Immature natural killer cell (primary cell): ENCODE data around the gene PXT1. TPM values are rescaled to one million over a fixed set of nuclear protein-coding genes. Genes with fewer than 3 reads are reported as not detected.
A peak's percentile ranks its signal among the peaks of the same experiment; 100 is the strongest.
"Not testable (repeated sequence)": the region's sequence is repeated elsewhere in the genome, so short reads cannot be mapped to it uniquely, and the experiment has no call there.

Experiments
- DNase-seq, 3 donors: peaks; one replicate each; pipeline ENCODE4 v3.0.0; 2022; ENCODE audit warnings: mixed read lengths in 1 of 3
- H3K27ac Mint-ChIP-seq, 6 donors: one replicate each; pipeline ENCODE4 v1.8.0; 2020; ENCODE audit warnings: mixed read lengths in 6 of 6, mild to moderate bottlenecking in 5 of 6, inconsistent platforms in 4 of 6, moderate library complexity in 3 of 6
- H3K27me3 Mint-ChIP-seq, 3 donors: one replicate each; pipeline ENCODE4 v1.8.0; 2020 to 2021; ENCODE audit warnings: low read depth in 3 of 3, mild to moderate bottlenecking in 3 of 3, mixed read lengths in 3 of 3, moderate library complexity in 3 of 3, inconsistent platforms in 1 of 3
- H3K36me3 Mint-ChIP-seq, 3 donors: one replicate each; pipeline ENCODE4 v1.8.0; 2020; ENCODE audit warnings: mixed read lengths in 3 of 3, inconsistent platforms in 2 of 3, mild to moderate bottlenecking in 2 of 3
- H3K4me1 Mint-ChIP-seq, 2 donors: one replicate each; pipeline ENCODE4 v1.8.0; 2020; ENCODE audit warnings: inconsistent platforms in 2 of 2, mild to moderate bottlenecking in 2 of 2, mixed read lengths in 2 of 2, moderate library complexity in 1 of 2
- H3K4me3 Mint-ChIP-seq, 5 donors: one replicate each; pipeline ENCODE4 v1.8.0; 2020; ENCODE audit warnings: mild to moderate bottlenecking in 5 of 5, mixed read lengths in 5 of 5, inconsistent platforms in 3 of 5, moderate library complexity in 3 of 5
- H3K9me3 Mint-ChIP-seq, 6 donors: one replicate each; pipeline ENCODE4 v1.8.0; 2020; ENCODE audit warnings: mild to moderate bottlenecking in 6 of 6, mixed read lengths in 6 of 6, inconsistent platforms in 4 of 6, moderate library complexity in 3 of 6
- polyA plus RNA-seq, 3 donors: library from polyadenylated mRNA; unstranded; fragments of 300-500 nt; fragmentation: Illumina TruSeq; gene quantifications; one replicate each; pipeline ENCODE4 v1.2.3, GENCODE V29; 2021

PXT1 gene
- polyA plus RNA-seq, 3 donors from 2014 or later = 0.09 TPM; not detected in 1

DNA sequence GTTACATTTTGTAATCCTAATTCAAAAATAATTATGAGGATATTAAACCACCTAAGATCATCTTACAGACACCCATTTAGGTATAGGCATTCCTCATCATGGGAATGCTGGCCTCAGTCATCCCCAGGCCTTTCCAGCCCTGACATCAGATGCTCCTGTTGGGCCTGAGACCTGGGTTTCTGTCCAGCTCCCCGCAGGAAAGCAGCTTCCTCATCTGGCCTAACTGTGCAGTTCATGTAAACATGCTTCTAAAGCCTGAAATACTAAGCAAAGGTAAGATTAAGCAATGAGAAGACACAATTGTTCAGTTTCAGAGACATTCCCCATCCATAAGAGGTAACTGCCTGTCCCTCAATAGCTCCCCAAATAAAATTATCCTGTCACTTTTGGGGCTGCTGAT is 74.2 kb downstream of the PXT1 start:
- Mint-ChIP-seq H3K27me3 (peaks cover 0 to 3% (median 0%) of the 10 kb centered on the region in 3 donors), H3K4me3 (no peak overlapping the region), H3K27ac (no peak overlapping the region), H3K9me3 (no peaks in the 10 kb centered on the region), H3K4me1 (no peaks in the 10 kb centered on the region), H3K36me3 (peaks cover 0 to 5% (median 3%) of the 10 kb centered on the region in 3 donors)
- DNase-seq = no peak

DNA sequence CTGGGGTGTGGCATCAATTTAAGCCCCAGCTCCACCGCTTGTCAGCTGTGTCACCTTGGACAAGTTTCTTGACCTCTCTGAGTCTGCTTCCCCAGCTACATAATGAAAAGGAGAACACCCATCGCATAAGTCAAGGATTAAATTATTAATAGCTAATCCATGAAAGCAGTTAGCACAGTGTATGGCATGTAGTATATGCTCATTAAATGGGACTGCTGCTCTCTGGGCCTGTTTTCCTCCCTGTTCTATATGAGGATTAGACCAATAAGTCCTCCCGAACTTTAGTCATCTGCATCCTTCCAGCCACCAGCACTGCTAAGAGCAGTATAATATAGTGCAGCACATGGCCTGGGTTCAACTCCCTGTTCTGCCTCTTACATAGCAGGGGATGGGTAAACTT is 74.9 kb downstream of the PXT1 start:
- no peak for DNase-seq
- Mint-ChIP-seq H3K4me3 (no peak overlapping the region), H3K27ac (no peak overlapping the region), H3K9me3 (no peaks in the 10 kb centered on the region), H3K36me3 (peaks cover 0 to 5% (median 3%) of the 10 kb centered on the region in 3 donors), H3K4me1 (no peaks in the 10 kb centered on the region), H3K27me3 (peaks cover 0 to 3% (median 1%) of the 10 kb centered on the region in 3 donors)

DNA sequence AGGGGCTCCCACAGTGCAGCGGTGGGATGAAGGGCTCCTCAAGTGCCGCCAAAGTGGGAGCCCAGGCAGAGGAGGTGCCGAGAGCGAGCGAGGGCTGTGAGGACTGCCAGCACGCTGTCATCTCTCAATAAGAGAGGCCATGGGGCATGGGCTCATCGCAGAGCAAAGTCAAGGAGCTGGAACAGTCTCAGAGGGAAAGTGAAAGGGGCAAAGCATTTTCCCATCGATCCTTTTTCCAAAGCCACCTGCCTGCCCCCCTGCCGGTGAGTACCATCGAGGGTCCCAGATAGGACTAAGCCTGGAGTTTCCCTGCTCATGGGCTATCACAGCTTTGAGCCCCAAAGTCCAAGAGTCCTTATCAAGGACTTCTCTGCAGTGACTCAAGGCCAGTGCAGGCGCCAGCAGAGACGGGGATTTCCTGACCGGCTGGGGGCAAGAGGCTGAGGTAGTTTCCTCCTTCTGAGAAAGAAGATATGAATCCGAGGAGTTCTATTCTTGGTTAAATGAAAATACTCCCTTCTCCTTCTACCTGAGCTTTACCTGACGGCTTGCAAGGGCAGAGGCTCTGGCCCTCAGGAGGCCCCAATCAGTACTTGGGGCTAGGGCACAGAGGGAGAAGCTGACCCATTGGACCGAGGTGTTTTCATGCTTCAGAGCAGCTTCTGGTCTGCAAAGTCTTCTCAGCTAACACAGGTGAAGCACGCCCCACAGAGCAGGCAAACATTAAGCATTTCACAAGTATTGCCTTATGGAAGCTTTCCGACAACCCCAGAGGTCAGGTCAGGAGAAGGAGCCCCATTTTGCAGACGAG is 77.8 kb downstream of the PXT1 start:
- Mint-ChIP-seq H3K27me3 (peaks cover 0 to 3% (median 1%) of the 10 kb centered on the region in 3 donors), H3K9me3 (no peaks in the 10 kb centered on the region), H3K36me3 (no peaks in the 10 kb centered on the region), H3K27ac (no peak overlapping the region), H3K4me3 (no peak overlapping the region), H3K4me1 (peaks cover 3 to 5% of the 10 kb centered on the region in 2 donors)
- DNase-seq = no peak

DNA sequence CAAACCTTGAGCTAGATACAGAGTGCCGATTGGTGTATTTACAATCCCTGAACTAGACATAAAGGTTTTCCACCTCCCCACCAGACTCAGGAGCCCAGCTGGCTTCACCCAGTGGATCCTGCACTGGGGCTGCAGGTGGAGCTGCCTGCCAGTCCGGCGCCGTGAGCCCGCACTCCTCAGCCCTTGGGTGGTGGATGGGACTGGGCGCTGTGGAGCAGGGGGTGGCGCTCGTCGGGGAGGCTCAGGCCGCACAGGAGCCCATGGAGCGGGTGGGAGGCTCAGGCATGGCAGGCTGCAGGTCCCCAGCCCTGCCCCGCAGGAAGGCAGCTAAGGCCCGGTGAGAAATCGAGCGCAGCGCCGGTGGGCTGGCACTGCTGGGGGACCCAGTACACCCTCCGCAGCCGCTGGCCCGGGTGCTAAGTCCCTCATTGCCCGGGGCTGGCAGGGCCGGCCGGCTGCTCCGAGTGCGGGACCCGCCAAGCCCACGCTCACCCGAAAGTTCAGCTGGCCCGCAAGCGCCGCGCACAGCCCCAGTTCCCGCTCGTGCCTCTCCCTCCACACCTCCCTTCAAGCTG is 78.5 kb downstream of the PXT1 start:
- H3K27ac Mint-ChIP-seq, DNase-seq, H3K9me3 Mint-ChIP-seq, H3K27me3 Mint-ChIP-seq, H3K4me1 Mint-ChIP-seq, H3K4me3 Mint-ChIP-seq, H3K36me3 Mint-ChIP-seq: not testable (repeated sequence)

DNA sequence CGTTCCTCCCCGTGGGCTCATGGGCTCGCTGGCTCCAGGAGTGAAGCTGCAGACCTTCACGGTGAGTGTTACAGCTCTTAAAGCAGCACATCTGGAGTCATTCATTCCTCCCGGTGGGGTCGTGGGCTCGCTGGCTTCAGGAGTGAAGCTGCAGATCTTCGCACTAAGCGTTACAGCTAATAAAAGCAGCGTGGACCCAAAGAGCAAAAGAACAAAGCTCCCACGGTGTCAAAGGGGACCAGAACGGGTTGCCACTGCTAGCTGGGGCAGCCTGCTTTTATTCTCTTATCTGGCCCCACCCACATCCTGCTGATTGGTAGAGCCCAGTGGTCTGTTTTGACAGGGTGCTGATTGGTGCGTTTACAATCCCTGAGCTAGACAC is 79.3 kb downstream of the PXT1 start:
- not testable (repeated sequence) for DNase-seq, H3K27ac Mint-ChIP-seq, H3K36me3 Mint-ChIP-seq, H3K4me3 Mint-ChIP-seq, H3K27me3 Mint-ChIP-seq, H3K4me1 Mint-ChIP-seq, H3K9me3 Mint-ChIP-seq

DNA sequence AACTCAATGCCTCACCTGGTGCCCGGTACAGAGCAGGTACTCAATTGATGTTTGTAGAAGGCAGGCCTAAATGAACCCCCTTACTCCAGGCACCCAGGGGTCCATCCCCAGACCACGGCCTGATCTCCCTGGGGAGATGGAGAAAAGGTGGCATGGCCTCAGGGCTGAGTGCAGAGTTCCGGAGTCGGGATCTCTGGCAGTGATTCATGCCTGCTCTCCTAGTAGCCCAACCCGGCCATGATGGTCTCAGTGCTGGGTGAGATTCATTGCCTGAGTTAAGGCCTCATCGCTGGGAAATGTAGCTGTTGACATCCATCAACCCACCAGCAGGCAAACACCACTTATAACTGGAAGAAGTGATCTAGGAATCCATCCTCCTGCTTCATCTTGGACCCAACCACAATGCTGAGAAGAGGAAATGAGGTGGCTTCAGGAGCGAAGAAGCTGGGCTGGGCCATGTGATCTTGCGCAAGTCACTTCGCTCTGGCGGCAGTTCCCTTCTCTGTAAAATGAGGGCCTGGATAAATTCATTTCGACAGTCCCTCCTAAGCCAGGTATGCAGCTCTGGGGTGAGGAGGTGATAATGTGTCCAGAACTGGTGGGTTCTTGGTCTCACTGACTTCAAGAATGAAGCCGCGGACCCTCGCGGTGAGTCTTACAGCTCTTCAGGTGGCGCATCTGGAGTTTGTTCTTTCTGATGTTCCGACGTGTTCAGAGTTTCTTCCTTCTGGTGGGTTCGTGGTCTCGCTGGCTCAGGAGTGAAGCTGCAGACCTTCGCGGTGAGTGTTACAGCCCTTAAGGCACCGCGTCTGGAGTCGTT is 79.9 kb downstream of the PXT1 start:
- peaks cover 0 to 3% (median 1%) of the 10 kb centered on the region in 3 donors for H3K27me3 Mint-ChIP-seq
- H3K36me3 Mint-ChIP-seq = no peaks in the 10 kb centered on the region
- DNase-seq = no peak
- no peaks in the 10 kb centered on the region for H3K9me3 Mint-ChIP-seq
- no peak overlapping the region for H3K4me3 Mint-ChIP-seq
- H3K27ac Mint-ChIP-seq = no peak overlapping the region
- peaks cover 5 to 8% of the 10 kb centered on the region in 2 donors for H3K4me1 Mint-ChIP-seq

DNA sequence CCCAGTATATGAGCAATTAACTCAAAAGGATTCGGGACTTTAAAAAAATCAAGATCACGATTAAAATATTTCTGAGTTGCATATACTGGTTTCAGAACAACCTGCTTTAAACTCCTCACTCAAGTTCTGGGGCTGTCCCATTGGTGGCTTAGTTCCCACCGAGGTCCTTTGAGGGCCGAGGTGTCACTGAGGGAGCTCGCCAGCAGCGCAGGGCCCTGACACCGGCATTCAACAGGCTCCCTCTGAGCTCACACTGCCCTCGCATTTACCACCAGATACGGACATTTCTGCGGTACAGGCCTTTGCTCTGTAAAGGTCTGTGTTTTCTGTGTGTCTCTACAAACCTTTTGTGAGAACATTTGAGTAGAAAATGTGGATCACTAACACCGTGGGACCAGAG is 81.6 kb downstream of the PXT1 start:
- Mint-ChIP-seq H3K4me3 (no peak overlapping the region), H3K27ac (peak overlapping the region in 1 of 6 donors; percentile 74), H3K36me3 (no peaks in the 10 kb centered on the region), H3K9me3 (no peaks in the 10 kb centered on the region), H3K27me3 (peaks cover 0 to 5% (median 4%) of the 10 kb centered on the region in 3 donors), H3K4me1 (peaks cover 5 to 9% of the 10 kb centered on the region in 2 donors)
- no peak for DNase-seq

DNA sequence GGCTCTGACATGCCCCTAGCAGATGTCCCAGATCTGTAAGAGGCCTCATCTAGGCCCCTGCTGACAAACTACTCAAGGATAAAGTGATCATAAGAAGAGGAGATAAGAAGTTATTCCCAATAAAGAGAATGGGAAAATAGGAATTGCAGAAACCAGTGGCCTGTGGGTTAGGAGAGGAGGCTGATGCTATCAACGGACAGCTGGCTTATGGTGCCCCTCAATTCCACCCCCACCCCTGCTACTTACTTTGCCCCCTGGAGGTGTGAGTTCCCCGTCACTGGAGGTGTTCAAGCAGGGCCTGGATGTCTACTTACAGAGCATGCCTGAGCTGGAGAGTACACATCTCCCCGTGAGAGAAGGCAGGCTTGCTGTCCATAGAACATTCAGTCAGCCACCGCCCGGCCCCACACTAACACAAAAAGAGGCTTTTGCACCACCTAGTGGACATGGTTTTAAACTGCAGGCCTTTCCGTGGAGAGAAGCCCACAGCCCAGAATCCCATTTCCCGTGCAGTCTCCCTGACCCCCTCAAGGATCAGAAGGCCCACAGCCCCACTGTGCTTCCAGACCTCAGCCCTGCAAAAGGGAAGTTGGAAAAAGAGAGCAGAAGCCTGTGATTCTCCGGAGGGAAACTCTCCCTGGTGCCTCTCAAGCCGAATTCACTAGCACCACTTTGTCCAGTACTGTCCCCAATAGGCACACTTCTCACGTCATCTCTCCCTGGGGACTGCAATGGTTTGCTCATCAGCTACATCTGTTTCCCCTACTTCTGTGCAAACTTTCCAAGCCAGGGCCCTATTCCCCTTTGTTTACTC is 82.2 kb downstream of the PXT1 start:
- Mint-ChIP-seq H3K9me3 (no peaks in the 10 kb centered on the region), H3K27ac (no peak overlapping the region), H3K36me3 (no peaks in the 10 kb centered on the region), H3K27me3 (peaks cover under 1 to 5% (median 4%) of the 10 kb centered on the region in 3 donors), H3K4me3 (no peak overlapping the region), H3K4me1 (peaks cover 5 to 9% of the 10 kb centered on the region in 2 donors)
- DNase-seq = peak; percentile 64 to 72 (median 69)

DNA sequence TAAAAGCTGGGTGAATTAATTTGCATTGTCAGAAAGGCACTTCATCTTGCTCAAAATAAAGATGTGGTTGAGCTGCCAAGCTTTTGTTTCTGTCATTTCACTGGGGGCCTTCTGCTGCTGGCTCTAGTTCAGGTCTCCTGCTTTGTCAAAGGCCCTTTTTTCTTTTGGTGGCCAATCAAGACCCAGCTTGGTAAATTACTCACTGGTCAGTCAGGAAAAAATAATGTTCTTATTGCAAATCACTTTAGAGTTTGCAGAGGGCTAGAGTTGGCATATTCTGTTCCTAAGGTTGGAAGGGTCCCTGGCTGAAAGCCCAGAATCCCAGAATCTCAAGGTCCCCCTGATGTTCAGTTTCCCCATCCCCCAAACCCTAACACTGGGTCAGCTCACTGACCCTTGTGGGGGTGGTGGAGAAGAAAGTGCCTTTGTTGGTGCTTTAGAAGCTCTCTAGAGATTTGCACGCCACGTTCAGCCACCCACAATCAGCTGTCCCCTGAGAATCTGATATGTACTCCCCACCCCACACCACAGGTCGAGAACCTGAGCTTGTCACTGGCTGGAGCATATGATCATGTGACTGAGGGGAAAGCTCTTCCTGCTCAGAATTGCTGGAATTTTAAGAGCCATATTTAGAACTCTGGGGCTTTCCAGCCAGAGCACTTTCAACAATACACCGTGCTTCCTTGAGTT is 84.3 kb downstream of the PXT1 start:
- Mint-ChIP-seq H3K9me3 (no peaks in the 10 kb centered on the region), H3K27ac (peak overlapping the region in 1 of 6 donors; percentile 34), H3K4me1 (peaks cover 5 to 9% of the 10 kb centered on the region in 2 donors), H3K36me3 (no peaks in the 10 kb centered on the region), H3K27me3 (peaks cover 2 to 8% (median 6%) of the 10 kb centered on the region in 3 donors), H3K4me3 (no peak overlapping the region)
- no peak for DNase-seq

DNA sequence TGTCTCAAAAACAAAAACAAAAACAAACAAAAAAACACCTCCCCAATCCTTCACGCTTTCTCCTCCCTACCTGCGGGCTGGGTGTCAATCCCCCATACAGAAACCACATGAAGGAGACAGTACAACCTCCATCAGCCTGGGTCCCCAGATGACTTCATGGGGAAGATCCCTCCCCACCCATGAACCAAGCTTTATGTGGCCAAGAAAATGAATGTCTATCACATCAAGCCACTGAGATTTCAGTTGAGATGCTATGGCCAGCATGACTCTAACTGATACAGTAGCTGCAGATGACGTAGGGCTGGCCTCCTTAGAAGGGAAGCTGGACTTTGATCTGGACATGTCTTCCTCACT is 84.8 kb downstream of the PXT1 start:
- DNase-seq = peak in 1 of 3 donors; percentile 6
- Mint-ChIP-seq H3K27me3 (peaks cover 2 to 8% (median 5%) of the 10 kb centered on the region in 3 donors), H3K9me3 (no peaks in the 10 kb centered on the region), H3K36me3 (no peaks in the 10 kb centered on the region), H3K27ac (peak overlapping the region in 1 of 6 donors; percentile 34), H3K4me3 (peak overlapping the region in 1 of 5 donors; percentile 42), H3K4me1 (peaks cover 5 to 9% of the 10 kb centered on the region in 2 donors)

DNA sequence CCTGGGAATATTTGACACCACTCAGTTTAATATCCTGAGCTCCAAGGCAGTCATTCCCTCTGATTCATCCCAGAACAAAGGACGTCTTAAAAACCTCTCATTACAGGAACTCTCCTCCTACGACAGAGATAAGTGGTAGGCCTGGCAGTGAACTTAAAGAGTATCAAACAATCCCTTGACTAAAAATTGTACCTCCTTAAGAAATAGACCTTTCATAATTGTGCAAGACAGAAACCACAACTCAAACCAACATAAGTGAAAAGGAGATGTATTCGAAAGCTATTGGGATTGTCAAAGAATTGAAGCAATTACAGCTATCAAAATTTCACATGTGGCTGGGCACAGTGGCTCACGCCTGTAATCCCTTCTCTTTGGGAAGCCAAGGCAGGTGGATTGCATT is 86.8 kb downstream of the PXT1 start:
- H3K36me3 Mint-ChIP-seq = no peaks in the 10 kb centered on the region
- H3K27me3 Mint-ChIP-seq = peaks cover 2 to 8% (median 5%) of the 10 kb centered on the region in 3 donors
- H3K27ac Mint-ChIP-seq = no peak overlapping the region
- no peak for DNase-seq
- peaks cover 5 to 9% of the 10 kb centered on the region in 2 donors for H3K4me1 Mint-ChIP-seq
- H3K9me3 Mint-ChIP-seq = no peaks in the 10 kb centered on the region
- H3K4me3 Mint-ChIP-seq = no peak overlapping the region

DNA sequence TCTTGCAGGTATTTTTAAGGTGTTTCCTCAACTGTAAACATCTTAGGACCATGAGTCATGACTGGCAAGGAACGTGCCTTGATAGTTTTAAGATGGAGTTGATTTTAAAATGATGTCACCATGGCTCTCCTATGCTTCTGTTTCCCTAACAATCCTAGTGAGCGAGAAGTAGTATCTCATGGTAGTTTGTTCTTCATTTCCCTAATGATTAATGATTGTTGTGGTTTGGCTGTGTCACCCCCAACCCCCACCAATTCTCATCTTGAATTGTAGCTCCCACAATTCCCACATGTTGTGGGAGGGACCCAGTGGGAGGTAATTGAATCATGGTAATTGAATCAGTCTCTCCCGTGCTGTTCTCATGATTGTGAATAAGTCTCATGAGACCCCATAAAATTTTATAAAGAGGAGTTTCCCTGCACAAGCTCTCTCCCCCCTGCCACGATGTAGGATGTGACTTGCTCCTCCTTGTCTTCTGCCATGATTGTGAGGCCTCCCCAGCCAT is 89.2 kb downstream of the PXT1 start:
- H3K36me3 Mint-ChIP-seq = no peaks in the 10 kb centered on the region
- H3K27me3 Mint-ChIP-seq = peaks cover 2 to 5% (median 5%) of the 10 kb centered on the region in 3 donors
- H3K9me3 Mint-ChIP-seq = no peaks in the 10 kb centered on the region
- no peak overlapping the region for H3K27ac Mint-ChIP-seq
- no peak overlapping the region for H3K4me3 Mint-ChIP-seq
- no peak for DNase-seq
- H3K4me1 Mint-ChIP-seq = peaks cover 0 to 6% of the 10 kb centered on the region in 2 donors
